HG03025 (cell line): ENCODE results near the gene COL18A1.
"Not testable (repeated sequence)": the region's sequence is repeated elsewhere in the genome, so short reads cannot be mapped to it uniquely, and the experiment has no call there.

ENCODE experiments used
- ATAC-seq: cut with Tn5 transposase; IDR thresholded peaks from one replicate; pipeline ENCODE4 v1.9.1; 2021; ENCODE audit warnings: mild to moderate bottlenecking, moderate library complexity; ENCODE audit not compliant: unreplicated experiment, low FRiP score

COL18A1 gene

DNA sequence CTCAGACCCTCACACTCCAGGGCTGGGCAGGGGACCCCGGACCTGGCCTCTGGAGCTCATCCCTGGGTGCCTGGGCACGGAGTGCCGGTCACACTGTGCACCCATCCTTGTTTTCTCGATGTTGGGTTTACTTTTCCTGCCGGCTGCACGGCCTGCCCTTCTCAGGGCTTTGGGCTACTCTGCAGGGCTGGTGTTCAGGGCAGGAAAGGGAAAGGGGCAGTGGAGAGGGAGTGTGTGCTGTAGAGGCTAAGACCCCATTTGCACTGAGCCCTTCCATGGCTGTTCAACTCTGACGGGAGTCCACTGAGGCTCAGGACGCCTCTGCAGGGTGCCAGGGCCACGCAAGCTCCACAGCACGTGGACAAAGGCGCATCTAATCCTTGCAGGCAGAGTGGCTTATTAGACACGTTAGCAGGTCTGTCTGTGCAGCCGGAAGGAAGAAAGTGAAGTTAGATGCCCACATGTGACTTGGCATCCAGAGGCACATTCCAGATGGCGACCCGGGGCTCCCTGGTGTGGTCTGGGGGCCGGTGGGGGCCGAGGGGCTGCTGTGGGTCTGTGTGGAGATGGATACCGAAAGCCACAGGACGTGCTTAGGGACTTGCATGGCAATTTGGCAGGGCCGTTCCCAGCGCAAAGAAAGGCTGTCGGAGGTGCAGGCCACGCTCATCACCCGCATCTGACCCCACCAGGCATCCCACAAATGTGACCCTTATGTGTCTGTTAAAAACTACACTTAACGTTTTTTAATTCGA lies 33.6 kb downstream of the COL18A1 start:
- no peak for ATAC-seq

DNA sequence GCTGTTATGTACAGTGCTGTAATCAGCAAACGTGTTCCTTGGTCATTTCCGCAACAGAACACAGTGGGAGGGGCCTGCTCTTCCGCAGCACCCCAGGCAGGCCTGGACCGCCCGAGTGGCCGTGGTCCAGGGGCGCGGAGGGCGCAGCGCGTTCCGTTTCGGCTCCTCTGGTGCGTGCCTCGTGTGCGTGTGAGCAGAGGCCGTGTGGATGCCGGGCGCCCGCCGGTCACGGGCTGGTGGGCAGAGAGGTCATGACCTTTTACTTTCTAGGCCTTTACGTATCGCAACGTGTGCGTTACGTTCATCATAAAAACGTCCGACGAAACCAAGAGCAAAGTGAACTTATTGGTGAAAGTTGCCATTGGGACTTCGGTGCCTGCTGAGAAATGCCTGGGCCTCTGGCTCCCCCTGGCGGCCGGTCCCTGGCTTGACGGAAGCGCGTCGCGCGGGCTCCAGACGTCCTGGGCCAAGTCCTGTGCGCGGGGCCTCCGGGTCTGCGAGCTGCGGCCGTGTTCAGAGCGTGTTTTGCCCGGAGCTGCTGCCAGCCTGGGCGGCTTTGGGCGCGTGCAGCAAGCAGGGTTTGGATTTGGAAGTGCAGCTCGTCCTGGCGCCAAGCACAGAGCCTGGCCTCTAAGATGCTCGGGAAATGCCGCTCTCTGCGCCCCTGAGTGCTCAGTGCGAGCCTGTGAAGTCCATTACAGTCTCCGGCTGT lies 34.4 kb downstream of the COL18A1 start:
- no peak for ATAC-seq

GRCh38 chr21:45439901-45440461 lies 35.0 kb downstream of the COL18A1 start:
- no peak for ATAC-seq

- ATAC-seq, result no peak
Measured at GRCh38 chr21:45440736-45441350, 35.9 kb downstream of the COL18A1 start.

- no peak for ATAC-seq
Measured at GRCh38 chr21:45441431-45442255, 36.7 kb downstream of the COL18A1 start.

- ATAC-seq, result no peak
Measured at GRCh38 chr21:45442276-45442675, 37.3 kb downstream of the COL18A1 start.

DNA sequence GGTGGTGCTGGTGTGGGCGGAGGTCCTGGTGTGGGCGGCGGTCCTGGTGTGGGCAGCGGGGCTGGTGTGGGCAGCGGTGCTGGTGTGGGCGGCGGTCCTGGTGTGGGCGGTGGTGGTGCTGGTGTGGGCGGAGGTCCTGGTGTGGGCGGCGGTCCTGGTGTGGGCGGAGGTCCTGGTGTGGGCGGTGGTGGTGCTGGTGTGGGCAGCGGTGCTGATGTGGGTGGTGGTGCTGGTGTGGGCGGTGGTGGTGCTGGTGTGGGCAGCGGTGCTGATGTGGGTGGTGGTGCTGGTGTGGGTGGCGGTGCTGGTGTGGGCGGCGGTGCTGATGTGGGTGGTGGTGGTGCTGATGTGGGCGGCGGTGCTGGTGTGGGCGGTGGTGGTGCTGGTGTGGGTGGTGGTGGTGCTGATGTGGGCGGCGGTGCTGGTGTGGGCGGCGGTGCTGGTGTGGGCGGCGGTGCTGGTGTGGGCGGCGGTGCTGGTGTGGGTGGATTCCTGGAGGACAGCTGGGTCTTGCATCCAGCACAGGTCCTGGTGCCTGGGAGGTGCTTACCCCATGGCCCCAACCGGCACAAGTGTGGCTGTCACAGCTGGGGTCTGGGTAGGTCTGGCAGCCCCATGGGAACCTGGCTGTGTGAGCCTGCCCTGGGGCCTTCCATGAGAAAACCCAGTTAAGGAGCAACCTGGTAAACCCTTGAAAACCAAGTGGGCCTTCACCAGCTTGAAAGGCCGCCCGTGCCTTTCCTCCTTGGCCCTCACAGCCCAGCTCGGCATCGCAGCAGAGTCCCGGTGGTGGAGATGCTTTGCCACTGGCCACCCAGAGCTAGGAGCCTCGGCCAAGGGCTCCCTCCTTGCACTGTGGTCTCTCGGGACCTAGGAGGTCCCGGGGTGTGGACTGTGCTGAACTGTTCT lies 38.0 kb downstream of the COL18A1 start:
- ATAC-seq, result not testable (repeated sequence)

GRCh38 chr21:45443595-45444181 lies 38.7 kb downstream of the COL18A1 start:
- ATAC-seq, result no peak

DNA sequence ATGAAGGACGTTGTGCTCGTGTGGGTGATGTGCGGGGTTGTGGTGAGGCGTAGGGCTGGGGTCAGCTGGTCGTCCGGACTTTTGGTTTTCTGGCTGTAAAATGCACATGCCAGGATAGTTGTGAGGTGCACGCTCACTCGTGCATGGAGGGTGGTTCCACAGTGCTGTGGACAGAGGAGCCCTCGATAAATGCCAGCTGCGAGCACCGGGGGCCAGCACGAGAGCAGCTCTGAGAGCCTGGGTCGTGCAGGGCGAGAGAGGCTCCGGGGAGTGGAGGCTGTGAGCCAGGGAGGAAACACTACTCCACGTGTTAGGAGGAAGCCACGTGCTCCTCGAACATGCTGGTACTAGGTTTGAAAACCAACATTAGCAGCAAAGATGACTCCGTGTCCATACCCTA lies 39.4 kb downstream of the COL18A1 start:
- ATAC-seq, result no peak

DNA sequence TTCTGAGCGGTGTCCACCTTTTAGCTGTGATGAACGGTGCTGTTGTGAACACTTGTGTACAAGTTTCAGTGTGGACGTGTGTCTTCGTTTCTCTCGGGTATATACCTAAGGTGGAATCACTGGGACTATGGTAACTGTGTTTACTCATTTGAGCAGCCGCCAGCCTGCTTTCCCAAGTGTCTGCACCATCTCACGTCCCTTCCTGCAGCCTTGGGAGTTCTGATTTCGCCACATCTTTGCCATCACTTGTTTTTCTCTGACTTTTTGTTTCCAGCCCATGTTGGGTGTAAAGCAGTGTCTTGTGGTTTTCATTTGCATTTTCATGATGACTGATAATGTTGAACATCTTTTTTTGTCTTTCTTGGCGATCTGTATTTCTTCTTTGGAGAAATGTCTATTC lies 40.4 kb downstream of the COL18A1 start:
- no peak for ATAC-seq

DNA sequence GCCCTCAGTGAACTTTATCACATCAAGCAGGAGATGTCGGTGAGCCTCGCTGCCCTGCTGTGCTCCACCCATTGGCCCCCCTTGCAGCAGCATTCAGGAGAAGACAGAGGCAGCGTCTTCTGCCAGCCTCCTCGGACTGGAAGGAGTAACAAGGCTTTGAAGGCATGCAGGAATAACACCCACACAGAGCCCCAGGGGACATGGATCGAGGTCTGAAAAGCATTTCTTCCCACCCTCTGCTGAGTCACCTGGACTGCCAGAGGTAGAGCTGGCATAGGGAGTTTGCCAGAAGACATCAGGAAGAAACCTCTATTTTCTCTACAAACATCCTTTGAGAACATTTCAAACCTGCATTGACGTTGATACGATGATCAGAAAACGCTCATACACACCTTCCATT lies 42.9 kb downstream of the COL18A1 start:
- ATAC-seq, result no peak

- no peak for ATAC-seq
Measured at GRCh38 chr21:45448283-45448809, 43.4 kb downstream of the COL18A1 start.

GRCh38 chr21:45448810-45449657 lies 44.1 kb downstream of the COL18A1 start:
- ATAC-seq, result no peak

DNA sequence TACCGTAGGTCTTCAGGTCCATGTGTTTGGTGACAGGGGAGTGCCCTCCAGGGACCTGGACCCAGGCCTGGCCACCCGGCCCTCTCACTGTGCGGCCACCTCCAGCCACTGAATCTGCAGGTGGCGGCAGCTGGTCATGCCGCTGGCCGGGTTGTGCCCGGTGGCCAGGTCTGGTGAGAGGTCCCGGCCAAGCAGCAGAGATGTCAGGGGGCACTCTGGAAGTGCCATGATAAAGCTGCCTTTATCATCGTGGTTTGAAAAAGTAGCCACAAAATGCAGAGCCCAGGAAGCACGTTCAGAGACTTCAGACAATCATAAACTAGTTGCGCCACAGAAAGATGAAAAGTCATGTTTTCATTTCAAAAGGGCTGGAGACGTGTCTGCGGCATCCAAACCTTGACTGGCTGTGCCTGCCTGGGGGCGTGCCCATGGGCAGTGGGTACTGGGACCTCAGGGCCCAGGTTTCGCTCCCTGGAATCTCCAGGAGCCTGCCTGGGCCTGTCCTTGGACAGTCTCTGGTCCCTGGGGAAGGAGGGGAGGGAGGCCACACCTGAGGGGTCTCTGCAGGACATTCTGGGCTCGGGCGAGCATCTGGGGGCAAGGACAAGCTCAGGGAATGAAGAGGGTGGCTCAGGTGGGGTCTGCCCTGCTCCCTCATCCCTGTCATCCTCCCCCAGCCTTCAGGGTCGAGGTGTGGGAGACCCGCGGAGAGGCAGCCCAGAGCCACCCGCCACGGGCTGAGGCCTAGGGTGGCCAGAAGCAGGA lies 44.9 kb downstream of the COL18A1 start:
- ATAC-seq, result no peak

DNA sequence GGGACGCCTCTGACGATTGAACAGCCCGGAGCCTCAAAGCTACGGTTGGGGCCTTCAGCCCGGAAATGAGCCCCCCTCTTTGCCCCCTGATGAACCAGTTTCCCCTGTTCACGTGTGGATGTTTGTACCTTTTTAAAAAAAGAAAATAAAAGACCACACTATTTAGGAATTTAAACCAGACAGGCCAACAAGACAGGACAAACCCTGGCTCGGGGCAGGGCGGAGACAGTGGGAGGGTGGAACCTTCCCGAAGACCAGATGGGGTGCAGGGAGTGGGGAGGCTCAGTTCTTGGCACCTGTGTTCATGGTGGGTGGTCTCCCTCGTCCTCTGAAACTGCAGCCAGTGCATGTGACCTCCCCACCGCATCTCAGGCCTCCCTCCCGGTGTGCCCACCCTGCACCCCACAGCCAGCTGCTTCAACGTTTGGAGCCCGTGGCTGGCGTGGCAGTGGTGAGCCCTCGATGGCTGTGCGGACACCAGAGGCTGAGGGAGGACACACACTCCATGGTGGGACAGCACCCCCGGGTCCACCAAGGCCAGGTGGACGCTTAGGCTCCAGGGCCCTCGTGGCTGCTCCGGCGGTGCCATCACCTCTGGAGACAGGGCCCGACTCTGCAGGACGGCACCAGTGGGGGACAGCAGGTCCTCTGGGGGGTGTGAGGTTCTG lies 45.6 kb downstream of the COL18A1 start:
- no peak for ATAC-seq

GRCh38 chr21:45451091-45451740 lies 46.3 kb downstream of the COL18A1 start:
- ATAC-seq, result no peak
